Endothelial cell of umbilical vein (primary cell): ENCODE measurements around the gene FBH1.

ENCODE experiments used
- EZH2 ChIP-seq: IDR thresholded peaks from 2 replicates; pipeline ENCODE4 v1.6.1; 2012; ENCODE audit warnings: borderline replicate concordance, low read depth, mild to moderate bottlenecking, moderate library complexity, low read length, inconsistent platforms; ENCODE audit not compliant: severe bottlenecking
- POLR2A ChIP-seq: IDR thresholded peaks from 2 replicates; pipeline ENCODE4 v1.6.1; 2012; ENCODE audit warnings: low read depth, mild to moderate bottlenecking, control low read depth, low read length
- TF ChIP-seq, protein P1 (sequence below): IDR thresholded peaks from 2 replicates; pipeline ENCODE4 v1.6.1; 2011; ENCODE audit not compliant: insufficient read depth, insufficient read length
- TF ChIP-seq, protein P2 (sequence below), 2 donors: IDR thresholded peaks; 1 replicate in 1 of 2; 2 replicates in 1 of 2; pipeline ENCODE4 v1.5.1; 2011; ENCODE audit warnings: low read length in 2 of 2, mild to moderate bottlenecking in 2 of 2, moderate library complexity in 2 of 2, control low read depth in 1 of 2, inconsistent platforms in 1 of 2, low read depth in 1 of 2; ENCODE audit not compliant: insufficient read depth in 1 of 2; ENCODE audit errors: extremely low read depth in 1 of 2

DNA sequence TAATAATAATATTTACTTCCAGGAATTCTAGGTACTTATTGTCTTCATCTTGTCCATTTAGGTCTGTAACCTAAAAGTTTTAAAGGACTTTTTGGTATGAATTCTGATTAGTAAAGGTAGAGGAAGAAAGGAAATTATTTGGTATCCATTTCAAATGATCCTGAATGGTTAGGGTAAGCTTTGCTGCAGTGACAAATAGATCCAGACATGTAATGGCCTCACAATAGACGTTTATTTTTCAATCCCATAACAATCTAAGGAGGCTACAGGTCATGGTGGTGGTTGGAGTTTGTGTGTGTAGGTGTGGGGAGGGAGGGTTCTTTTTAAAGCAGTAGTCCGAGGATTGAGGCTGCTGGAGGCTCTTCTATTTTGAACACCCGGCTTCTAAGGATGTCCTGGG lies 5.3 kb downstream of the FBH1 start:
- TF ChIP-seq POLR2A, result no peak
- no peak for TF ChIP-seq EZH2
- TF ChIP-seq, protein P1, sequence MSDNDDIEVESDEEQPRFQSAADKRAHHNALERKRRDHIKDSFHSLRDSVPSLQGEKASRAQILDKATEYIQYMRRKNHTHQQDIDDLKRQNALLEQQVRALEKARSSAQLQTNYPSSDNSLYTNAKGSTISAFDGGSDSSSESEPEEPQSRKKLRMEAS, result no peak
- TF ChIP-seq, protein P2, sequence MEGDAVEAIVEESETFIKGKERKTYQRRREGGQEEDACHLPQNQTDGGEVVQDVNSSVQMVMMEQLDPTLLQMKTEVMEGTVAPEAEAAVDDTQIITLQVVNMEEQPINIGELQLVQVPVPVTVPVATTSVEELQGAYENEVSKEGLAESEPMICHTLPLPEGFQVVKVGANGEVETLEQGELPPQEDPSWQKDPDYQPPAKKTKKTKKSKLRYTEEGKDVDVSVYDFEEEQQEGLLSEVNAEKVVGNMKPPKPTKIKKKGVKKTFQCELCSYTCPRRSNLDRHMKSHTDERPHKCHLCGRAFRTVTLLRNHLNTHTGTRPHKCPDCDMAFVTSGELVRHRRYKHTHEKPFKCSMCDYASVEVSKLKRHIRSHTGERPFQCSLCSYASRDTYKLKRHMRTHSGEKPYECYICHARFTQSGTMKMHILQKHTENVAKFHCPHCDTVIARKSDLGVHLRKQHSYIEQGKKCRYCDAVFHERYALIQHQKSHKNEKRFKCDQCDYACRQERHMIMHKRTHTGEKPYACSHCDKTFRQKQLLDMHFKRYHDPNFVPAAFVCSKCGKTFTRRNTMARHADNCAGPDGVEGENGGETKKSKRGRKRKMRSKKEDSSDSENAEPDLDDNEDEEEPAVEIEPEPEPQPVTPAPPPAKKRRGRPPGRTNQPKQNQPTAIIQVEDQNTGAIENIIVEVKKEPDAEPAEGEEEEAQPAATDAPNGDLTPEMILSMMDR (IDR thresholded peaks at IDR 0.05; ENCODE audit: extremely low read depth in 1 of 2, insufficient read depth in 1 of 2, low read depth in 1 of 2, low read length in 2 of 2), result no peak
